HPDE6-E6E7 (cell line): ENCODE data around the gene CDA.

Experiments
- DNase-seq: peaks from one replicate; pipeline ENCODE4 v3.0.0; 2011; ENCODE audit warnings: missing footprints; ENCODE audit errors: extremely low spot score

Gene CDA

GRCh38 chr1:20588634-20589225 is at the start of gene CDA:
Gene CDA, plus strand, starts transcription at chr1:20589097. Its CDS starts 33 bp downstream, at chr1:20589130.
- DNase-seq, result peak; percentile 76

DNA sequence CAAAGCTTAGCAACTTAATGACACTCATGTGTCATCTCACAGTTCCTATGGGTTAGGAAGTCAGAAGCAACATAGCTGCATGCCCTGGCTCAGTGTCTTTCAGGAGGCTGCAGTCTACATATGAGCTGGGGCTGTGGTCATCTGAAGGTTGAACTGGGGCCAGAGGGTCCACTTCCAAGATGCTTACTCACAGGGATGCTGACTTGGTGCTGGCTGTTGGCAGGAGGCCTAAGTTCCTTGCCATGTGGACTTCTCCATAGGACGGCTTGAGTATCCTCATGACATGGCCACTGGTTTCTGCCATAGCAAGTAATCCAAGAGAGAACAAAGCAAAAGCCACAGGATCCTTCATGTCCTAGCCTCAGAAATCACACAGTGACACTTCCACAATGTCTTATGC is 48.6 kb upstream of the CDA start:
- no peak for DNase-seq

DNA sequence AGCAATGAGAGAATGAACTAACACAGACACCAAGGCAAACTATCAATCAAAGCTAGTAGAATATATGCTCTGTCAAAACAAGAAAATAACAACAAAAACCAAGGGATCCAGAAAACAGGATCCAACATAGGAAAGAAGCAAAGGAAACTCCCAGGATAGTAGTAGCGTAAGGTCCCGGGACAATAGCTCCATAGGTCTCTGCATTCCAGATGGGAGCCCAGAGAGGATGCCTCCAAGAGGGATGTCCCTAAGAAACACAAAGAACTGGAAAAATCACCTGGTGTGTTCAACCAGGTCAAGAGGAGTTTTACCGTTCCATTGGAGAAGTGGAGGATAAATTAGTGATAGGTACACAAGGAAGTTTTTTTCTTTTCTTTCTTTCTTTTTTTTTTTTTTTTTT is 42.3 kb upstream of the CDA start:
- no peak for DNase-seq

GRCh38 chr1:20551161-20551560 is 37.7 kb upstream of the CDA start:
- no peak for DNase-seq

DNA sequence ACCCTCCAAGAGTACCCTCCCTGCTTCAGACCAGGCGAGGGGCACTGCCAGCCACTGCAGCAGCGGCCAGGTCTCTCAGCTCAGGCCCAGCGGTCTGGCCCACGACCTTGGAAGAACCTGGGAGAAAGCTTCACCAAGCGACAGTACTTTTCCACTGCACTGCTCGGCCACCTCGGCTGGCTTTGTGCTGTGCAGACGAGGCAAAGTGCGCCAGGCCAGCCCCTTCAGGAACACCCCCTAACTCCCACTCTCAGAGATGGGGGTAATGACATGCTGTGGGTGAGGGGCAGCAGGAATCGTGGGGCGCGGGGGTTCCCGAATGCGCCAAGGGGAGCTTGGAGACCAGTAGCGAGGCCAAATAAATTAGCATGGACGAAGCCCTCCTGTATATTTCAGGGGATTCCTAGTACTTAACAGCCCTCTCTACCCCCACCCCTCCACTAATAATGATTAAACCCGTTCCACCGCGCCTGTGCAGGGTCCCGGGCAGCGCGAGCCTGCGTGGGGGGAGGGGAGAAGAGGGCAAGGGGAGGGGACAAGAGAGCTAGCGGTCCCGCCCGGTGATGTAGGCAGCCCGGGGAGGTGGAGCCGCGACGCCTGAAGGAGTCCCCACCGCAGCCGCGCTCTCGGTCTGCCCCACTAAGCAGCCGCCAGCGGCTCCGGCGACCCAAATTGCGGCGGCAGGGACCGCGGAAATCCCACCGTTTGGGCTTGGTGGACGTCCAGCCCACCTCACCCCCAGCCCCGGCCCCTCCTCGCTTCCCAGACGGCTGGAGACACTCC is 36.8 kb upstream of the CDA start, which contains the start of gene FAM43B:
TSS of gene FAM43B (plus strand) at position 629 of the 783 bp plus-strand sequence. CDS start 401 bp downstream, outside the sequence.
- no peak for DNase-seq

DNA sequence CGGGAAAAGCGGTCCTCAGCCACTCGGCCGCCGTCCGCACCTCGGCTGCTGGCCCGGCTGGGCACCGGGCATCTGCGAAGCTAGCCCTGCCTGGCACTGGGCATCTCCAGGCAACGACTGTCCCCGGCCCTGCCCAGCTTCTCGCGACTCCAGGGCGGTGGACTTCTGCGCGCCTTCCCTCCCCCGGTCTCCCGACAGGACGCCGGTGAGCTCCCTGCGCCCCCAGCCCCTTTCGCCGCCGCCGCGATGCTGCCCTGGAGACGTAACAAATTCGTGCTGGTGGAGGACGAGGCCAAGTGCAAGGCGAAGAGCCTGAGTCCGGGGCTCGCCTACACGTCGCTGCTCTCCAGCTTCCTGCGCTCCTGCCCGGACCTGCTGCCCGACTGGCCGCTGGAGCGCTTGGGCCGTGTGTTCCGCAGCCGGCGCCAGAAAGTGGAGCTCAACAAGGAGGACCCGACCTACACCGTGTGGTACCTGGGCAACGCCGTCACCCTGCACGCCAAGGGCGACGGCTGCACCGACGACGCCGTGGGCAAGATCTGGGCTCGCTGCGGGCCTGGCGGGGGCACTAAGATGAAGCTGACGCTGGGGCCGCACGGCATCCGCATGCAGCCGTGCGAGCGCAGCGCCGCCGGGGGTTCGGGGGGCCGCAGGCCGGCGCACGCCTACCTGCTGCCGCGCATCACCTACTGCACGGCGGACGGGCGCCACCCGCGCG is 36.0 kb upstream of the CDA start:
- DNase-seq, result no peak

DNA sequence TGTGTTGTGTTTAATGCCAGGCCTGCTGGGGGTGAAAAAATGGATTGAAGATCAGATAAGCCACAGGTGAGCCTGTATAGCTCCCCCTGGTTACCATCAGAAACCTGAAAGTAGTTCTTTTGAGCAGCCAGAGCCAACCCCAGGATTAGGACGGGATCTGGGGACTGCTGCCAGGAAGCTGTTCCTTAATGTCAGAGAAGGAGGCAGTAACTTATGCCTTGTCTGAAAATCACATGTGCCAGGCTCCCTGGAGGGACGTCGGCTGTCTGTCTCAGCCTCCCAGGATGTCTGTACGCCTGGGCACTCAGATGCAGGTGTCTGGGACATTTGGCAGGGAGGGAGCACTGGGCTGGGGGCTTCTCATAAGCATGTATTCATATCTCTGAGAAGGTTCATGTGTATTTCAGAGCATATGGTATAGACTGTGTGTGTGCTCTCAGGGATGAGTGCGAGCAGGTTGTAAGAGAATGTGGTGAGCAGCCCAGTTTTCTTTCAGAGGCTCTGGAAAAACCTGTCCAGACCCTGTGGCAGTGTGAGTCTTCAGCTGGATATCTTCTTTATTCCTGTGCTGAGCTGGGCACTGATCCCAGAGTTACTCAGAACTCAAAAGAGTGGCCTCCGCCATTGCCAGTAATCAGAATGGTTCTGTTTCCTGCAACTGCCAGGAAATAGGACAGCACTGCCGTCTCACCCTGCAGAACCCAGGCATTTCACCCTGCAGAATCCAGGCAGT is 33.7 kb upstream of the CDA start:
- no peak for DNase-seq

DNA sequence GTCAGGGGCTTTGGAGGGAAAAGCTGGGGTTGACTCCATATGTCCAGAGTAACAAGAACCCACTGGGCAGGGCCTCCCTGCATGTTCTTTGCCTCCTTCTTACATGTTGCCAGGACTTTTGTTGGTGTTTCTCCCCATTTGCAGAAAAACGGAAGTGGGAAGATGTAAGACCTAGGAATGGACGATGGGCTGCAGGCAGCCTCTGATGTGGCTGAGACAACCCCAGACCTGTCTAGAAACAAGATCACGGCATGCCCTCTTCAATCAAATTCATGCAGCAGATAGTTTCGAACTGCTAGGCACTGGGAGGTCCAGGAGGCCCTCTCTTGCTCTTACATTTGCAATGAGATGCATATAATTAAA is 33.2 kb upstream of the CDA start:
- no peak for DNase-seq

- DNase-seq, result no peak
These were observed 30.7 kb upstream of the CDA start for GRCh38 chr1:20558191-20558590.

- DNase-seq, result no peak
These were observed 27.9 kb upstream of the CDA start for GRCh38 chr1:20560966-20561365.

DNA sequence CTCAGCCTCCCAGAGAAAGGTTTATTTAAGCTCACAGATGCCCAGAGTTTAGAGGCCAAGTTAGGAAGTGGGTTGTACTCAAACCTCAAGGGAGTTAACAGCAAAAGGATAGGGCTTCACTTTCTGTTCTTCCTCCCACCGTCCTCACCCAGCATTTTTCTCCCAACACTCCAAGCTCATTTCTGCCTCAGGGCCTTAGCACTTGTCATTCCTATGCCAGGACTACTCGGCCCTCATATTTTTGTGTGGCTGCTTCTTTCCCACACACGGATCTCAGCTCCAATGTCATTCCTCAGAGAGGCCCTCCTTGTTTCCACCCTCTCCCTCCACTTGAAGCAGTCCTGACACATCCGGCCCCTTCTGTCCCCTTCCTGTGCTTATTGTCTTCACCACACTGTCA is 23.7 kb upstream of the CDA start:
- no peak for DNase-seq

- DNase-seq, result no peak
These were observed 19.3 kb upstream of the CDA start for GRCh38 chr1:20569523-20570098.

DNA sequence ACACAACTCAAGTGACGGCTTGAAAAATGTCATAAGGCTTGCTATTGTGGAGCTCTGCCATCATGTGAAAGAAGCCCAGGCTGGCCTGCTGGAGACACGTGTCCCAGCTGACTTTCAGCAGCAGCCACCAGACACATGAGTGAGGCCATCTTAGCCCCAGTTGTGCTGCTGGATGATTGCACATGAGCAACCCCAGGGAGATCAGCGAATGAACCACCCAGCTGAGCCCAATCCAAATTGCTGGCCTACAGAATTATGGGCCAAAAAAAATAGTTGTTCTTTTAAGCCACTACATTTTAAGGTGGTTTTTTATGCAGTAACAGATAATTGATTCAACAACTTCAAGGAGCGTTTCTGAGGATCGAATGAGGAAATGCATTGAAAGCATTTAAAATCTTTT is 17.5 kb upstream of the CDA start:
- DNase-seq, result no peak

DNA sequence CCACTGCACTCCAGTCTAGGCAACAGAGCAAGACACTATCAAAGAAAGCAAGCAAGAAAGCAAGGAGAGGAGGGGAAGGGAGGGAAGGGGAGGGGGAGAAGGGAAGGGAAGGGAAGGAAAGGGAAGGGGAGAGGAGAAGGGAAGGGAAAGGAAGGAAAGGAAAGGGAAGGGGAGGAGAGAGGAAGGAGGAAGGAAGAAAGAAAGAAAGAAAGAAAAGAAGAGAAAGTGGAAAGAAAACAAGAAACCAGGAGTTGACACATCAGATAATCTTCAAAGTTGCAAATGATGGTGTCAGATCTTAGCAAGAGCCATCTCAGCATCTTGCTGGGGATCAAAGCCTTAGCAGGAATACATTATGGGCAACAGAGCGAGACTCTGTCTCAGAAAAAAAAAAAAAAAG is 14.9 kb upstream of the CDA start:
- DNase-seq, result no peak

DNA sequence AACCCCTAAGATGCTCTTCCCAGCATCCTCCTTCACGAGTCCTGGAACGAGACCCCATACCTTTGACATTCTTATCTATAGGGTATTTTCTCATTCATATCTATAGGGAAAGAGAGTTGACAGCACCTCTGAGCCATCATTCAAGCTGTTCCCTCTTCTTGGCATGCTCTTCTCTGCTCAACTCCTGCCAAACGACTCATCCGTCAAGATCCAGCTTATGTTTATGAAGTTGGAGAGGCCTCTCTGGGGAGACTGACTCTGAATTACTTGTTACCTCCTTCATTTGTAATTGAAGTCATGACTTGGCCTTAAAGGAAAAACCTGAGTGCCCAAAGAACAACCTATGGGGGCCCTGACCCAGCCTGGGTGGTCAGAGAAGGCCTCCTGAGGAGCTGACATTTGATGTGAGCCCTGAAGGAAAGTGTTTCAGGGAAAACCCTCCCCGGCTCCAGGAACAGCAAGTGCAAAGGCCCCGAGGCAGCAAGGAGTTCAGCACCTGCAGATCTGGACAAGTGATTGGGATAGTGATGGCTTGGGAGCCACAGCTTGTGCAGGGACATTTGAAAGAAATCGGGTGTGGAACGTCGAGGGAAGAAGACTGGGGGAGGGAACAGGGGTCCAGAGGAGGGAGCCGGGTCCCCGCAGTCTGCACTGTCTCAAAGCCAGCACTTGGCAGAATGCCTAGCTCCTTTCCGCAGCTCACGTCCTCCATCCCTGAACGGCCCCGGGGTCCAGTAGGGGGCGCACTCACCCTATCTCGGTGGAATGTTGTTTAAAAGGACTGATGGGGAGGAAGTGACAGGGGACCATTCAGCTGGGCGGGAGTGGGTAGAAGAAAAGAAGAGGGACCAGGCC is 14.0 kb upstream of the CDA start:
- peak; percentile 46 for DNase-seq

DNA sequence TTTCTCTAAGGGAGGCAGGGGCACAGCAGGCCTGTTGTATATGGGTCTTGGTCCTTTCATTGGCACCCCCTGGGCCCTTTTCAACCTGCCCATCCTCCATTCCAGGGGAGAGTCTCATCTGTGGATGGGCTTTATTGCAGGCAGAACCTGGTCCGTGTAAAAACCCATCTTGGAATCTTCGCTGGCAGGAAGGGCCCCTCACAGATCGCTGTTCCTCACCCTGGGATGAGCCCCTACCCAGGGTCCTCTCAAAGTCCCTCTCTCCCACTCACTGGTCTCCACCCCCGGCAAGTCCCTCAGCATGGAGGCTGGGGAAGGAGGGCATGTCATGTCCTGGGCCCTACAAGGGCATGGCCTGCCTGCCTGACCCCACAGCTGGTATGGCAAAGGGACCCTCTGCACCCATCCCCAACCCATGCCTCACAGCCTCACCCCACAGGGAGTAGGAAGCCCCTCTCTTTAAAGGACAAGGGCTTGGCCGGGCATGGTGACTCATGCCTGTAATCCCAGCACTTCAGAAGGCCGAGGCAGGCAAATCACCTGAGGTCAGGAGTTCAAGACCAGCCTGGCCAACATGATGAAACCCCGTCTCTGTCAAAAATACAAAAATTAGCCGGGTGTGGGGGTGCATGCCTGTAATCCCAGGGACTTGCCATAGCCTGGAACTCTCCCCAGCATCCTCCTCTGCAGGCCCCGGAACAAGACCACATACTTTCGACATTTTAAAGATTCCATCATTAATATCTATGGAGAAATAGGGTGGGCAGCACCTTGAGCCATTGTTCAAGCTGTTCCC is 13.2 kb upstream of the CDA start:
- DNase-seq, result no peak

DNA sequence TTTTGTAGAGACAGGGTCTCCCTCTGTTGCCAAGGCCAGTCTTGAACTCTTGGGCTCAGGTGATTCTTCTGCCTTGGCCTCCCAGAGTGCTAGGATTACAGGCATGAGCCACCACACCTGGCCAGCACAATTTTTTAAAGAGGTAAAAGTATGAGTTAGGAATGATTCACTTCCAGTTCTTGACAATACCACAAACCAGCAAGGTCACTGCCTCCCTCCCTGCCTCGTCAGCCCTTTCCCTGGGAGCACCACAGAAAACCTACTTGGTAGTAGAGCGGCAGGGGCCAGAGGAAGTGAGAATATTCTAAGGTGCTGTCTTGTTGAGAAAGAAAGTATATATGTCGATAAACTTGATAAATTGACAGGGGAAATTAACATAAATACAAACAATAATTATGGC is 10.8 kb upstream of the CDA start:
- DNase-seq, result no peak

GRCh38 chr1:20578721-20579395 is 10.0 kb upstream of the CDA start:
- DNase-seq, result no peak

GRCh38 chr1:20584890-20585289 is 4.0 kb upstream of the CDA start:
- no peak for DNase-seq
